ENCODE measurements around the gene FTO. TPM values are rescaled to one million over a fixed set of nuclear protein-coding genes. Genes with fewer than 3 reads are reported as not detected.
A peak's percentile ranks its signal among the peaks of the same experiment; 100 is the strongest.

The FTO gene
- 10 to 100 TPM; 73.6 to 90.6 TPM for total RNA-seq

DNA sequence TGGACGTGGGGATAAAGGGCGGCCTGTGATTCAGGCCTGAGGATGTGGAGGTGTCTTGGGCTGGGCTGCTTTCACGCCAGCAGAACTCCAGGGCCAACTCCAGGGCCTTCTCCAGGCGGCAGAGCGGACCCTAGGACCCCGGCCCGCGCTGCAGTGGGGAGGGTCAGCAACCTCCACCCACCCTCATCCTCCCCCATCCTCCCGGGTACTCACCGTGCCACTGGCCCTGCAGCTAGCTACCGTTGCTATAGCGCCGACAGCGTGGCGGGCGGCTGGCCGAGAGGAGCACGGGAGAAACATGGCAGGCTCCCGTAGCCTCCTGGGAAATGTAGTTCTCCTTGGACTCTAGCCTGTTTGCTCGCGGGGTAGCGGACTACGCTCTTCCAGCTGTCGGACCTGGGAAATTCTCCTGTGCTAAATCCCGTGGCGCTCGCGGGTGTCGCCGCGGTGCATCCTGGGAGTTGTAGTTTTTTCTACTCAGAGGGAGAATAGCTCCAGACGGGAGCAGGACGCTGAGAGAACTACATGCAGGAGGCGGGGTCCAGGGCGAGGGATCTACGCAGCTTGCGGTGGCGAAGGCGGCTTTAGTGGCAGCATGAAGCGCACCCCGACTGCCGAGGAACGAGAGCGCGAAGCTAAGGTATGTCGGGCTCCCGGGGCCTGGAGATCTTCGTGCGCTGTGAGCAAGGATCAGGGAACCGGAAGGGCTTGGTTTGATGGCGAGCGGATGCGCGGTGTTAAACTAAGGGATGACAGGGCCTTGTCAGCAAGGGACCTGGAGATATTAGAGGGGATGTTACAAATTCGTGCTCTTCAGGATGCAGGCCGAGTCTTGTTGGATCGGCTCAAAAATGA, at the start of gene FTO, which contains the start of gene RPGRIP1L:
Gene FTO, plus strand, starts transcription at position 567 of the 855 bp plus-strand sequence.
Gene RPGRIP1L, minus strand, starts transcription at position 270 of the 855 bp plus-strand sequence. CDS start 3,136 bp downstream, outside the sequence.
- H3K4me1 ChIP-seq, result peaks cover 0 to 23% of the 10 kb centered on the region in 2 donors
- peak within 1 kb of the TSS; percentile 78 to 93 for H3K4me3 ChIP-seq
- no peaks in the 10 kb centered on the region for H3K36me3 ChIP-seq
- peak; percentile 99 for DNase-seq (ENCODE audit: low spot score)
- peak within 1 kb of the TSS; percentile 70 to 81 for H3K27ac ChIP-seq
- no peaks in the 10 kb centered on the region for H3K9me3 ChIP-seq
- no peaks in the 10 kb centered on the region for H3K27me3 ChIP-seq
- TF ChIP-seq, protein P1, sequence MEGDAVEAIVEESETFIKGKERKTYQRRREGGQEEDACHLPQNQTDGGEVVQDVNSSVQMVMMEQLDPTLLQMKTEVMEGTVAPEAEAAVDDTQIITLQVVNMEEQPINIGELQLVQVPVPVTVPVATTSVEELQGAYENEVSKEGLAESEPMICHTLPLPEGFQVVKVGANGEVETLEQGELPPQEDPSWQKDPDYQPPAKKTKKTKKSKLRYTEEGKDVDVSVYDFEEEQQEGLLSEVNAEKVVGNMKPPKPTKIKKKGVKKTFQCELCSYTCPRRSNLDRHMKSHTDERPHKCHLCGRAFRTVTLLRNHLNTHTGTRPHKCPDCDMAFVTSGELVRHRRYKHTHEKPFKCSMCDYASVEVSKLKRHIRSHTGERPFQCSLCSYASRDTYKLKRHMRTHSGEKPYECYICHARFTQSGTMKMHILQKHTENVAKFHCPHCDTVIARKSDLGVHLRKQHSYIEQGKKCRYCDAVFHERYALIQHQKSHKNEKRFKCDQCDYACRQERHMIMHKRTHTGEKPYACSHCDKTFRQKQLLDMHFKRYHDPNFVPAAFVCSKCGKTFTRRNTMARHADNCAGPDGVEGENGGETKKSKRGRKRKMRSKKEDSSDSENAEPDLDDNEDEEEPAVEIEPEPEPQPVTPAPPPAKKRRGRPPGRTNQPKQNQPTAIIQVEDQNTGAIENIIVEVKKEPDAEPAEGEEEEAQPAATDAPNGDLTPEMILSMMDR (IDR thresholded peaks at IDR 0.05), result peak in 1 of 2 donors; percentile 37

DNA sequence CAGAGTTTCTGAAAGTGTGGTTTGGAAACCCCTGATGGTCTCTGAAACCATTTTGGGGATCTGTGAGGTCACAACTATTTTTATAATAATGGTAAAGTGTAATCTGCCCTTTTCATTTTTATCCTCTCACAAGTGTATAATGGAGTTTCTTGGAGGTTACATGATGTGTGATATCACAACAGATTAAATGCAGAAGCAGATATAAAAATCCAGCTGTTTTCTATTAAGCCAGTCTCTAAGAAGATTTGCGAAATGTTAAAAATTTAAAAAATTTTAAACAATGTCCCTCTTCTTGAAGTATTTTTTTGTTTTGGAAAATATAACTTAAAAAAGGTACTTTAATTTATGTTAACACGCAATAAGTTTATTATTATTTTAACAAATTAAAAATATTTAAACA, 49.0 kb upstream of the FTO start:
- H3K36me3 ChIP-seq, result peaks cover 5% of the 10 kb centered on the region
- no peaks in the 10 kb centered on the region for H3K27me3 ChIP-seq

DNA sequence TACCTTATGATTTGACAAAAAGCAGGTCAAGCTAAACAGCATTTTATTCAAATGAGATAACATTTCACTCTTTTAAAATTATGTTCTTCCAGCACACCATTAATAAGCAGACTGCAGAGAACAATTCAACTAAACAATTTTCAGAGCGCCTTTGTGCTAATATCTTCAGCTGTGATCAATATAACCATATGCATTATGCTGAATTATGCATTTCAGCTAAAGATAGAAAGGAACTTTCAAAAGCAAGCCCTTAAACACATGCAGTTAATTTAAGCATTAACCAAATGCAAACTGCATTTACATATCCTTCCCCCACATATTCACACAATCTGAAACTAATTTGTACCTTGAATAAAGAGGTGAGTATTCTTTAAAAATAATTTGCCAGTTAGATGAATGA, 41.9 kb upstream of the FTO start:
- no peaks in the 10 kb centered on the region for H3K27me3 ChIP-seq
- no peaks in the 10 kb centered on the region for H3K4me1 ChIP-seq
- no peak overlapping the region for H3K27ac ChIP-seq
- TF ChIP-seq, protein P1 (IDR thresholded peaks at IDR 0.05), result no peak
- DNase-seq (ENCODE audit: low spot score), result no peak
- no peak overlapping the region for H3K4me3 ChIP-seq
- no peaks in the 10 kb centered on the region for H3K36me3 ChIP-seq
- H3K9me3 ChIP-seq, result no peaks in the 10 kb centered on the region

More for the DNA sequence above, 49.0 kb upstream of the FTO start:
- Histone ChIP-seq H3K9me3 (no peaks in the 10 kb centered on the region), H3K4me1 (no peaks in the 10 kb centered on the region), H3K4me3 (no peak overlapping the region), H3K27ac (no peak overlapping the region)
- TF ChIP-seq, protein P1 (IDR thresholded peaks at IDR 0.05), result no peak
- no peak for DNase-seq (ENCODE audit: low spot score)

DNA sequence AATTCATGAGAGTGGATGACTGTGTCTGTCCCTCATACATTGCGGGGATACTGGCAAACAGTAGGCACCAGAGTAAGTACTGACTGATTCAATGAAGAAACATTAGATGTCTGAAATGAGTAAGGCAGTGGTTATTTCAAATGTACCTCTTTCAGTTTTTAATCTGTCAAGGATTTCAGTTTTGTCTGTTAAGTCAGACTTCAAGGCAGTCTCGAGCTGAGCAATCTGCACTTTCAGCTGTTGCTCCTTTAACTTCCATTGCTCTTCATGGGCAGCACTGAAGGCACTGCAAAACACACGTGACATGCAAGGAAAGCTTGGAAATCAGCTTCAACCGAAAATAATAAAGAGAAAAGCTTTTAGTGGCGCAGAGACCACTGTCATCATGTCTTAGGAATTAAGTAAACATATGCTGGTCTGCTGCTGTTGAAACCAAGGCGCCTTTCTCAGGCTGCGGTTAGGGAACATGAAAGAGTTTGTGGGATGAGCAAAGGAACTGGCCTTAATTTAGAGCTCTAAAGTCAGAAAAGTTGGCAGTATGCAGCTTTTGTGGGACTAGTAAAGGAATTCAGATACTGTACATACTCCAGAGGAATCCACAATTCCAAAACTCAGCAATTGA, 39.1 kb upstream of the FTO start:
- no peaks in the 10 kb centered on the region for H3K9me3 ChIP-seq
- TF ChIP-seq, protein P1 (IDR thresholded peaks at IDR 0.05), result no peak
- H3K4me1 ChIP-seq, result no peaks in the 10 kb centered on the region
- no peaks in the 10 kb centered on the region for H3K27me3 ChIP-seq
- DNase-seq (ENCODE audit: low spot score), result no peak
- H3K36me3 ChIP-seq, result no peaks in the 10 kb centered on the region
- peak overlapping the region; percentile 10 to 30 for H3K27ac ChIP-seq
- no peak overlapping the region for H3K4me3 ChIP-seq

DNA sequence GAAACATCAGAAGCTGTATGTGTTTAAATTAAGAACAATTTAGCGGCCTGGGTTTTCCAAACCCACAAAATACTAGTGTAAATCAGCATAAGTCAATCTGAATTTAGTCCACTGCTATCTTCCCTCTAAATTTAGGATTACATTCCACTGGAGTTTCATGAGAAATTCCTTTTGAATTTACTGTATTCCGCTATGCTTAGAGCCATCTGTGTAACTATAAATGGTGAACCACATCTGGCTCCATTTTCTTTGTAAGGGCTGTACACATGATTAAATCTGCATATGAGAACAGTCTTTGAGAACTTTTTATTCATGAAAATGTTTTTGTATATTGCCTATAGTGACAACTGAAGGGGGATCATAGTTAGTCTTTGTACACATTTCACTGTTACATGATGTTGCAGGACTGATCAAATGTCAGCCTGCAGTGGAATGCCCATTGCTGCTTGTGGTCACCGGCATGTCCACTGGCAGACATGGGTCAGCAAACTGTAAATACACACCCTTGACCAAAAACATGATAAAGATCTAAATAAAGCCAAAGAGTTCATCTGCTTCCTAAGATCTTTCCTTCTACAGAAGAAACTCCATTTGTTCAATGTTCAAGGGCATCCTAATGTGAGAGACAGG, 37.1 kb upstream of the FTO start:
- DNase-seq (ENCODE audit: low spot score), result no peak
- no peaks in the 10 kb centered on the region for H3K27me3 ChIP-seq
- no peak overlapping the region for H3K27ac ChIP-seq
- no peaks in the 10 kb centered on the region for H3K9me3 ChIP-seq
- no peaks in the 10 kb centered on the region for H3K4me1 ChIP-seq
- no peak overlapping the region for H3K4me3 ChIP-seq
- H3K36me3 ChIP-seq, result no peaks in the 10 kb centered on the region
- TF ChIP-seq, protein P1 (IDR thresholded peaks at IDR 0.05), result no peak

Measured in right atrium auricular region (tissue), 2 donors.